Measurements from ENCODE around the gene KLHL29.

- peak; percentile 36 for TF ChIP-seq CTCF (IDR thresholded peaks at IDR 0.05; ENCODE audit: insufficient read depth, low read depth, low read length)
- TF ChIP-seq EZH2 (IDR thresholded peaks at IDR 0.05; ENCODE audit: insufficient read depth, low read length) = no peak
These were observed 239.4 kb downstream of the KLHL29 start for GRCh38 chr2:23624378-23624777.
